GM12801 (cell line): ENCODE measurements around the gene SLC2A13.

Experiments
- CTCF ChIP-seq: IDR thresholded peaks from one replicate; pipeline ENCODE4 v1.5.1; 2011; ENCODE audit warnings: control low read depth; ENCODE audit not compliant: insufficient read length; ENCODE audit errors: extremely low read depth

SLC2A13 gene

GRCh38 chr12:39815746-39816145, 290.1 kb downstream of the SLC2A13 start:
- no peak for TF ChIP-seq CTCF

GRCh38 chr12:39814626-39815025, 291.3 kb downstream of the SLC2A13 start:
- TF ChIP-seq CTCF, result no peak

- no peak for TF ChIP-seq CTCF
Measured at GRCh38 chr12:39813776-39814175, 292.1 kb downstream of the SLC2A13 start.

- no peak for TF ChIP-seq CTCF
Measured at GRCh38 chr12:39807043-39807442, 298.8 kb downstream of the SLC2A13 start.

- TF ChIP-seq CTCF, result no peak
Measured at GRCh38 chr12:39805651-39806050, 300.2 kb downstream of the SLC2A13 start.

GRCh38 chr12:39804898-39805297, 301.0 kb downstream of the SLC2A13 start:
- TF ChIP-seq CTCF, result no peak

- no peak for TF ChIP-seq CTCF
Measured at GRCh38 chr12:39804479-39804878, 301.4 kb downstream of the SLC2A13 start.

- no peak for TF ChIP-seq CTCF
Measured at GRCh38 chr12:39803151-39803550, 302.7 kb downstream of the SLC2A13 start.
